Stomach (tissue), 4 donors: ENCODE results near the gene GRIA3.

Experiments used
- EP300 ChIP-seq: sonication (generic); formaldehyde crosslinking; IDR thresholded peaks from one replicate; pipeline ENCODE4 v1.6.1; 2017; ENCODE audit warnings: antibody characterized with exemption
- POLR2A ChIP-seq, 4 donors: fragments of 450-650 bp; IDR thresholded peaks; one replicate each; pipeline ENCODE4 v1.6.1; 2016; ENCODE audit warnings: antibody characterized with exemption in 4 of 4, control low read depth in 2 of 4, mild to moderate bottlenecking in 1 of 4, moderate library complexity in 1 of 4
- TF ChIP-seq, protein P1 (sequence below), 7 experiments: fragments of 450-650 bp in 4 of 7; fragments of 200-600 bp in 3 of 7; sonication (generic) in 3 of 7; IDR thresholded peaks; one replicate each; pipeline ENCODE4 v1.5.1; 2016 to 2019; ENCODE audit warnings: antibody characterized with exemption in 7 of 7, control low read depth in 2 of 7, mild to moderate bottlenecking in 1 of 7

DNA sequence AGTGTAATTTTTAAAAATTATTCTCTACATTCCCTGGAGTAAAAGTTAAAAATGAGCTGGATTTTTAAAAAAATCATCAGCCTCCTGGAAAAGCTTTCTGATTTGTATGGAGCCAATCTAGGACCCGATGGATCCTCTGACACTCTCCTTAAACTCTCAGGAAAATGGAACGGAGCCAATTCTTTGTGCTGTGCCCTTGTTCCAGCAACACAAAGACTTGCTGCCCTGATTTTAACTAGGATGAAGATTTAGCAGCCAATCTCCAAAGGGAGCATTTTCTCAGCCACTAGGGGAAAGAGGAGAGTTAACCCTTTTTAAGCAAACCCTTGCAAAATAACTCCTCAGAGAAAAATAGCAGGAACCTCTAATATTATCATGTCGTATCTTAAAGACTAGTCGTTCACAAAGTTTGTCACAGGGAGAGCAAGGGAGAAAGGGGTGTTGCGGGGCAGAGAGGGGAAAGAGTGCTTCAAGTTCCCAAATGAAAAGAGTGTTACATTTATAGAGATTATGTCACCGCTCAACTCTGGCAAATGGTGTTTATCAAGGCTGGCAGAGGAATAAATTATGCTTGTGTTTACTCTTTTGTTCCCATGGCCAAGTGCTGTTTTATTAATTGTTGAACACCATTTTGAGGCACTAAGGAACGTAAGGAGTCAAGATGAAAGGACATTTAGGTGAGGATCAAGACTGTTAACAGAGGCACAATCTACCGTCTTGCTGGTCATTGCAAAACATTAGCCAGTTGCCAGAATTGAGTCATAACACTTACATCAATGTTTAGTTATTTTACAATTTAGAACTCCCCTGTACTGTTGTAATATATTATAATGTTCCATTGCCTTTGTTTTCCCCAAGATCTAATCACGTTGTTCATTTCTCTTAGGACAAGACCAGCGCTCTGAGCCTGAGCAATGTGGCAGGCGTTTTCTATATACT lies 298.1 kb downstream of the GRIA3 start:
- TF ChIP-seq POLR2A (IDR thresholded peaks at IDR 0.05) (no peak), EP300 (no peak)
- TF ChIP-seq, protein P1, sequence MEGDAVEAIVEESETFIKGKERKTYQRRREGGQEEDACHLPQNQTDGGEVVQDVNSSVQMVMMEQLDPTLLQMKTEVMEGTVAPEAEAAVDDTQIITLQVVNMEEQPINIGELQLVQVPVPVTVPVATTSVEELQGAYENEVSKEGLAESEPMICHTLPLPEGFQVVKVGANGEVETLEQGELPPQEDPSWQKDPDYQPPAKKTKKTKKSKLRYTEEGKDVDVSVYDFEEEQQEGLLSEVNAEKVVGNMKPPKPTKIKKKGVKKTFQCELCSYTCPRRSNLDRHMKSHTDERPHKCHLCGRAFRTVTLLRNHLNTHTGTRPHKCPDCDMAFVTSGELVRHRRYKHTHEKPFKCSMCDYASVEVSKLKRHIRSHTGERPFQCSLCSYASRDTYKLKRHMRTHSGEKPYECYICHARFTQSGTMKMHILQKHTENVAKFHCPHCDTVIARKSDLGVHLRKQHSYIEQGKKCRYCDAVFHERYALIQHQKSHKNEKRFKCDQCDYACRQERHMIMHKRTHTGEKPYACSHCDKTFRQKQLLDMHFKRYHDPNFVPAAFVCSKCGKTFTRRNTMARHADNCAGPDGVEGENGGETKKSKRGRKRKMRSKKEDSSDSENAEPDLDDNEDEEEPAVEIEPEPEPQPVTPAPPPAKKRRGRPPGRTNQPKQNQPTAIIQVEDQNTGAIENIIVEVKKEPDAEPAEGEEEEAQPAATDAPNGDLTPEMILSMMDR (IDR thresholded peaks at IDR 0.05) = no peak
